Myocyte (in vitro differentiated cells): ENCODE data around the gene TTLL4. TPM values are rescaled to one million over a fixed set of nuclear protein-coding genes. Genes with fewer than 3 reads are reported as not detected.
"Not testable (repeated sequence)": the region's sequence is repeated elsewhere in the genome, so short reads cannot be mapped to it uniquely, and the experiment has no call there.

ENCODE experiments used
- DNase-seq: peaks from one replicate; pipeline ENCODE4 v3.0.0-alpha.2; 2012; ENCODE audit warnings: low read depth
- total RNA-seq: library from RNA; depleted of rRNA; stranded (reverse); fragments of >200 nt; gene quantifications from 2 replicates; pipeline ENCODE4 v1.2.3, GENCODE V29; 2014

TTLL4 gene
- total RNA-seq, 1 donor from 2014 or later: 13.0 TPM

- DNase-seq: no peak
Observed at GRCh38 chr2:218743068-218743467, 32.4 kb downstream of the TTLL4 start.

GRCh38 chr2:218744615-218745014 lies 34.0 kb downstream of the TTLL4 start:
- DNase-seq: no peak

GRCh38 chr2:218745160-218745558 lies 34.5 kb downstream of the TTLL4 start:
- DNase-seq: no peak

GRCh38 chr2:218745559-218746469 lies 35.2 kb downstream of the TTLL4 start:
- peak; percentile 37 for DNase-seq

GRCh38 chr2:218746470-218746795 lies 35.8 kb downstream of the TTLL4 start:
- no peak for DNase-seq

- DNase-seq: no peak
Observed at GRCh38 chr2:218746960-218747359, 36.3 kb downstream of the TTLL4 start.

GRCh38 chr2:218748741-218749441 lies 38.3 kb downstream of the TTLL4 start:
- DNase-seq: no peak

GRCh38 chr2:218754201-218754600 lies 43.6 kb downstream of the TTLL4 start:
- no peak for DNase-seq

- no peak for DNase-seq
Observed at GRCh38 chr2:218754781-218755180, 44.1 kb downstream of the TTLL4 start.

- no peak for DNase-seq
Observed at GRCh38 chr2:218755198-218755566, 44.5 kb downstream of the TTLL4 start.

- no peak for DNase-seq
Observed at GRCh38 chr2:218755567-218756404, 45.2 kb downstream of the TTLL4 start.

GRCh38 chr2:218756599-218757377 lies 46.2 kb downstream of the TTLL4 start:
- no peak for DNase-seq

- DNase-seq: no peak
Observed at GRCh38 chr2:218761795-218762194, 51.2 kb downstream of the TTLL4 start.

- DNase-seq: not testable (repeated sequence)
Observed at GRCh38 chr2:218772759-218773158, 62.1 kb downstream of the TTLL4 start.

- no peak for DNase-seq
Observed at GRCh38 chr2:218773881-218774280, 63.2 kb downstream of the TTLL4 start.

- DNase-seq: no peak
Observed at GRCh38 chr2:218776488-218776887, 65.9 kb downstream of the TTLL4 start.

- peak; percentile 13 for DNase-seq
Observed at GRCh38 chr2:218777276-218777990, 66.8 kb downstream of the TTLL4 start.

GRCh38 chr2:218780046-218780445 lies 69.4 kb downstream of the TTLL4 start:
- no peak for DNase-seq

- DNase-seq: peak; percentile 44
Observed at GRCh38 chr2:218780851-218781690, 70.4 kb downstream of the TTLL4 start.
